ENCODE measurements around the gene WLS. TPM values are rescaled to one million over a fixed set of nuclear protein-coding genes. Genes with fewer than 3 reads are reported as not detected.

Gene WLS
- total RNA-seq, 6 experiments from 2014 or later, result 9.3 to 36.0 (median 25.8) TPM

DNA sequence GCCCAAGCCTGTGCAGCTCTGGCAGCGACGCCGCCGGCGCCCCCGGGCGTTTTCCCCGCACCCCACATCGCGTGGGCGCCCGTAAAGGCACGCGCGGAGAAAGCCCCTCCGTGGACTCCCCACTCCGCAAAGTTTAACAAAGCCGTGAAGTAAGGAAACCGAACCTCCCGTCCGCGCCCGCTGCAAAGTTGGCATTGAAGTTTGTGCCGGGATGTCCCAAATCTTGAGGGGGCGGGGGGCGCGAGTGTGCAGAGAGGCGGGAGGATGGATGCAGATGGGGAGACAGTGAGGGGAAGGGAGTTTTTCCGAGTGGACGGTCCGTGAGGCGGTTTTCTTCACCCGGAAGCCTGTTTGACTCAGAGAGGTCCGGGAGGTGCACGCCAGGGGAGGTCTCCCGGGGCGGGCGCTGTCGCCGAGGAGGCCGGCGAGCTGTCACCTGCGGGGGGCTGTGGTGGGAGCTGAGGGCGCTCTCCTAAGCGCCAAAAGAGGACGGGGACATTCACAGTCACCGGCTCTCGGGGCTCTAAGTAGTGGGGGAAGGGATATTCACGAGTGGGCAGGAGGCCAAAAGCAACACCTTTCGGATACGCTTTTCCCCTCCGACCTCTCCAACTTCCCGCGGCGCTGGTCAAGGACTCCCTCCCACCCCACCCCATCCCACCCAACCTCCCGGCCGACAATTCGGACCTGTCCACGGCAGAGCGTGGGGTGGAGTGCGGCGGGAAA is 1.3 kb downstream of the WLS start:
- H3K27me3 ChIP-seq, result no peaks in the 10 kb centered on the region
- H3K27ac ChIP-seq, result peak overlapping the region; percentile 14 to 30 (median 16)
- DNase-seq, result peak; percentile 49 to 61 (median 50)
- no peaks in the 10 kb centered on the region for H3K9me3 ChIP-seq
- intact Hi-C loops (cut with DNase I), result no loop called here
- TF ChIP-seq POLR2A (IDR thresholded peaks at IDR 0.05), result no peak
- TF ChIP-seq, protein P1, sequence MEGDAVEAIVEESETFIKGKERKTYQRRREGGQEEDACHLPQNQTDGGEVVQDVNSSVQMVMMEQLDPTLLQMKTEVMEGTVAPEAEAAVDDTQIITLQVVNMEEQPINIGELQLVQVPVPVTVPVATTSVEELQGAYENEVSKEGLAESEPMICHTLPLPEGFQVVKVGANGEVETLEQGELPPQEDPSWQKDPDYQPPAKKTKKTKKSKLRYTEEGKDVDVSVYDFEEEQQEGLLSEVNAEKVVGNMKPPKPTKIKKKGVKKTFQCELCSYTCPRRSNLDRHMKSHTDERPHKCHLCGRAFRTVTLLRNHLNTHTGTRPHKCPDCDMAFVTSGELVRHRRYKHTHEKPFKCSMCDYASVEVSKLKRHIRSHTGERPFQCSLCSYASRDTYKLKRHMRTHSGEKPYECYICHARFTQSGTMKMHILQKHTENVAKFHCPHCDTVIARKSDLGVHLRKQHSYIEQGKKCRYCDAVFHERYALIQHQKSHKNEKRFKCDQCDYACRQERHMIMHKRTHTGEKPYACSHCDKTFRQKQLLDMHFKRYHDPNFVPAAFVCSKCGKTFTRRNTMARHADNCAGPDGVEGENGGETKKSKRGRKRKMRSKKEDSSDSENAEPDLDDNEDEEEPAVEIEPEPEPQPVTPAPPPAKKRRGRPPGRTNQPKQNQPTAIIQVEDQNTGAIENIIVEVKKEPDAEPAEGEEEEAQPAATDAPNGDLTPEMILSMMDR (IDR thresholded peaks at IDR 0.05), result no peak
- under 1% methylated on average over 23 of the region's 62 CpGs for WGBS (ENCODE audit: insufficient coverage, low coverage, low lambda C conversion rate, missing lambda C conversion rate)
- peak; percentile 35 to 57 (median 51) for ATAC-seq
- peaks cover 0 to 11% (median 0%) of the 10 kb centered on the region in 4 donors for H3K4me1 ChIP-seq
- H3K36me3 ChIP-seq, result no peaks in the 10 kb centered on the region
- H3K4me3 ChIP-seq, result peak overlapping the region; percentile 51 to 67 (median 60)

- WGBS (ENCODE audit: insufficient coverage, low coverage, low lambda C conversion rate, missing lambda C conversion rate), result 21% methylated on average over 7 of the region's 7 CpGs
- no peak for TF ChIP-seq POLR2A (IDR thresholded peaks at IDR 0.05)
- TF ChIP-seq, protein P1 (IDR thresholded peaks at IDR 0.05), result no peak
- peak in 1 of 4 donors; percentile 3 for ATAC-seq
- no peak for DNase-seq
- no peaks in the 10 kb centered on the region for H3K36me3 ChIP-seq
- H3K4me1 ChIP-seq, result peaks cover 0 to 11% (median 0%) of the 10 kb centered on the region in 4 donors
- intact Hi-C loops (cut with DNase I), result no loop called here
- H3K4me3 ChIP-seq, result peak overlapping the region; percentile 51 to 67 (median 60)
- no peaks in the 10 kb centered on the region for H3K9me3 ChIP-seq
- H3K27ac ChIP-seq, result peak overlapping the region in 1 of 3 donors; percentile 14
- no peaks in the 10 kb centered on the region for H3K27me3 ChIP-seq
These were observed 1.9 kb downstream of the WLS start for GRCh38 chr1:68230484-68230802.

- Histone ChIP-seq H3K4me3 (no peak overlapping the region), H3K27me3 (no peaks in the 10 kb centered on the region), H3K36me3 (no peaks in the 10 kb centered on the region), H3K27ac (no peak overlapping the region), H3K9me3 (no peaks in the 10 kb centered on the region), H3K4me1 (peaks cover 0 to 11% (median 0%) of the 10 kb centered on the region in 4 donors)
- ATAC-seq (no peak), DNase-seq (no peak)
- 82% methylated on average over 7 of the region's 7 CpGs for WGBS (ENCODE audit: insufficient coverage, low coverage, low lambda C conversion rate, missing lambda C conversion rate)
- TF ChIP-seq POLR2A (IDR thresholded peaks at IDR 0.05), result no peak
- TF ChIP-seq, protein P1 (IDR thresholded peaks at IDR 0.05), result no peak
- intact Hi-C loops (cut with DNase I), result no loop called here
These were observed 2.5 kb downstream of the WLS start for GRCh38 chr1:68229650-68230483.

- no peaks in the 10 kb centered on the region for H3K9me3 ChIP-seq
- no peak overlapping the region for H3K4me3 ChIP-seq
- DNase-seq (no peak), ATAC-seq (no peak)
- H3K36me3 ChIP-seq, result no peaks in the 10 kb centered on the region
- intact Hi-C loops (cut with DNase I), result no loop called here
- no peaks in the 10 kb centered on the region for H3K27me3 ChIP-seq
- H3K27ac ChIP-seq, result no peak overlapping the region
- WGBS (ENCODE audit: insufficient coverage, low coverage, low lambda C conversion rate, missing lambda C conversion rate), result 47% methylated on average over 3 of the region's 3 CpGs
- TF ChIP-seq, protein P1 (IDR thresholded peaks at IDR 0.05), result no peak
- no peak for TF ChIP-seq POLR2A (IDR thresholded peaks at IDR 0.05)
- H3K4me1 ChIP-seq, result peaks cover 0 to 11% (median 0%) of the 10 kb centered on the region in 4 donors
These were observed 3.5 kb downstream of the WLS start for GRCh38 chr1:68228851-68229250.
